Right lobe of liver (tissue), 6 donors: ENCODE data around the gene PLLP. TPM values are rescaled to one million over a fixed set of nuclear protein-coding genes. Genes with fewer than 3 reads are reported as not detected.
A peak's percentile ranks its signal among the peaks of the same experiment; 100 is the strongest.

Experiments
- ATAC-seq, 4 donors: fragments of 200-7000 bp; cut with Tn5 transposase; one replicate each; pipeline ENCODE4 v1.9.1; 2020; ENCODE audit warnings: mild to moderate bottlenecking in 4 of 4, moderate library complexity in 4 of 4
- DNase-seq, 3 donors: peaks; one replicate each; pipeline ENCODE4 v3.0.0-alpha.2; 2020
- H3K27ac ChIP-seq, 3 donors: fragments of 200-600 bp; one replicate each; pipeline ENCODE4 v1.8.0; 2022
- H3K27me3 ChIP-seq, 2 donors: fragments of 200-600 bp; one replicate each; pipeline ENCODE4 v1.8.0; 2022
- H3K36me3 ChIP-seq, 4 donors: fragments of 200-600 bp; sonication (generic) in 1 of 4; one replicate each; pipeline versions ENCODE4 v1.5.1 to v1.8.0; 2017 to 2022; ENCODE audit warnings: control low read depth in 1 of 4
- H3K4me1 ChIP-seq, 4 donors: fragments of 200-600 bp; sonication (generic) in 1 of 4; one replicate each; pipeline versions ENCODE4 v1.5.1 to v1.8.0; 2017 to 2022; ENCODE audit warnings: control low read depth in 1 of 4
- H3K4me3 ChIP-seq, 3 donors: fragments of 200-600 bp; one replicate each; pipeline ENCODE4 v1.8.0; 2022
- H3K9me3 ChIP-seq, 4 donors: fragments of 200-600 bp; sonication (generic) in 1 of 4; one replicate each; pipeline versions ENCODE4 v1.5.1 to v1.8.0; 2017 to 2022; ENCODE audit warnings: control low read depth in 1 of 4
- POLR2A ChIP-seq: fragments of 450-650 bp; IDR thresholded peaks from one replicate; pipeline ENCODE4 v1.6.1; 2017; ENCODE audit warnings: antibody characterized with exemption, mild to moderate bottlenecking
- whole genome bisulfite sequencing: methylation state at CpG from one replicate; pipeline ENCODE4 v1.1.6; 2018; ENCODE audit warnings: low coverage, low lambda C conversion rate; ENCODE audit not compliant: insufficient coverage; ENCODE audit errors: missing lambda C conversion rate; 5-methylcytosine and 5-hydroxymethylcytosine counted together
- intact Hi-C, 2 donors: fragments of 100-400 bp; cut with DNase I; formaldehyde crosslinking; loops; one replicate each; pipeline versions ENCODE4 v1.11.2 to v1.14.1; 2022
- total RNA-seq, 6 experiments: library from RNA; depleted of rRNA in 2 of 6; stranded (reverse); fragments of >200 nt in 2 of 6; fragmentation: NEBNext Ultra II Directional in 3 of 6; extraction: Animal tissue kit (Norgen Biotek cat#: 25700) in 3 of 6; gene quantifications; one replicate each; pipeline versions ENCODE4 v1.1.0 to v1.2.4, GENCODE V29; 2016 to 2023
- TF ChIP-seq, protein P1 (sequence below), 4 donors: fragments of 200-600 bp in 3 of 4; fragments of 450-650 bp in 1 of 4; IDR thresholded peaks; one replicate each; pipeline versions ENCODE4 v1.5.1 to v1.8.0; 2016 to 2022; ENCODE audit warnings: antibody characterized with exemption in 4 of 4, mild to moderate bottlenecking in 2 of 4
- donor health status: DM: no; HTN: yes; CAD: no.
- donor health status: DM: no; HTN: no; CAD: no.
- donor health status: DM: no; HTN: no; CAD: no.
- donor health status: DM: no; HTN: yes; CAD: no.
- donor health status: DM: no; HTN: yes; CAD: no.

Gene PLLP
- total RNA-seq, 6 experiments from 2014 or later = 2.1 to 7.4 (median 3.8) TPM

DNA sequence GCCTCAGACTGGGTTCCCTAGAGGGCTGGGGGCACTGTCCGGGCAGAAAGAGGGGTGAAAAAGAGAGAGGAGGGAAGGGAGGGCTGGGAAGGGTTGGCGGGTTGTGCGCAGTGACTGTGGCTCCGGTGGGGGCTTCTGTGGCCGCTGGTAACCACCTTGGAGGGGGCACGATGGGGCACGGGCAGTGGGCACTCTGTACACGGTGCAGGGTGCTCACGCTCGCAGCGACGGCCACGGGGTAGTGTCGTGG is 588 bp downstream of the PLLP start:
- Histone ChIP-seq H3K9me3 (no peaks in the 10 kb centered on the region), H3K4me1 (peaks cover 0 to 18% (median 7%) of the 10 kb centered on the region in 4 donors), H3K36me3 (no peaks in the 10 kb centered on the region), H3K4me3 (peak overlapping the region; percentile 45 to 62 (median 52)), H3K27ac (no peak overlapping the region), H3K27me3 (no peaks in the 10 kb centered on the region)
- no peak for ATAC-seq
- intact Hi-C loops = no loop called here
- no peak for DNase-seq
- TF ChIP-seq, protein P1, sequence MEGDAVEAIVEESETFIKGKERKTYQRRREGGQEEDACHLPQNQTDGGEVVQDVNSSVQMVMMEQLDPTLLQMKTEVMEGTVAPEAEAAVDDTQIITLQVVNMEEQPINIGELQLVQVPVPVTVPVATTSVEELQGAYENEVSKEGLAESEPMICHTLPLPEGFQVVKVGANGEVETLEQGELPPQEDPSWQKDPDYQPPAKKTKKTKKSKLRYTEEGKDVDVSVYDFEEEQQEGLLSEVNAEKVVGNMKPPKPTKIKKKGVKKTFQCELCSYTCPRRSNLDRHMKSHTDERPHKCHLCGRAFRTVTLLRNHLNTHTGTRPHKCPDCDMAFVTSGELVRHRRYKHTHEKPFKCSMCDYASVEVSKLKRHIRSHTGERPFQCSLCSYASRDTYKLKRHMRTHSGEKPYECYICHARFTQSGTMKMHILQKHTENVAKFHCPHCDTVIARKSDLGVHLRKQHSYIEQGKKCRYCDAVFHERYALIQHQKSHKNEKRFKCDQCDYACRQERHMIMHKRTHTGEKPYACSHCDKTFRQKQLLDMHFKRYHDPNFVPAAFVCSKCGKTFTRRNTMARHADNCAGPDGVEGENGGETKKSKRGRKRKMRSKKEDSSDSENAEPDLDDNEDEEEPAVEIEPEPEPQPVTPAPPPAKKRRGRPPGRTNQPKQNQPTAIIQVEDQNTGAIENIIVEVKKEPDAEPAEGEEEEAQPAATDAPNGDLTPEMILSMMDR (IDR thresholded peaks at IDR 0.05) = no peak
- TF ChIP-seq POLR2A = no peak
- WGBS = 20% methylated on average over 6 of the region's 14 CpGs

DNA sequence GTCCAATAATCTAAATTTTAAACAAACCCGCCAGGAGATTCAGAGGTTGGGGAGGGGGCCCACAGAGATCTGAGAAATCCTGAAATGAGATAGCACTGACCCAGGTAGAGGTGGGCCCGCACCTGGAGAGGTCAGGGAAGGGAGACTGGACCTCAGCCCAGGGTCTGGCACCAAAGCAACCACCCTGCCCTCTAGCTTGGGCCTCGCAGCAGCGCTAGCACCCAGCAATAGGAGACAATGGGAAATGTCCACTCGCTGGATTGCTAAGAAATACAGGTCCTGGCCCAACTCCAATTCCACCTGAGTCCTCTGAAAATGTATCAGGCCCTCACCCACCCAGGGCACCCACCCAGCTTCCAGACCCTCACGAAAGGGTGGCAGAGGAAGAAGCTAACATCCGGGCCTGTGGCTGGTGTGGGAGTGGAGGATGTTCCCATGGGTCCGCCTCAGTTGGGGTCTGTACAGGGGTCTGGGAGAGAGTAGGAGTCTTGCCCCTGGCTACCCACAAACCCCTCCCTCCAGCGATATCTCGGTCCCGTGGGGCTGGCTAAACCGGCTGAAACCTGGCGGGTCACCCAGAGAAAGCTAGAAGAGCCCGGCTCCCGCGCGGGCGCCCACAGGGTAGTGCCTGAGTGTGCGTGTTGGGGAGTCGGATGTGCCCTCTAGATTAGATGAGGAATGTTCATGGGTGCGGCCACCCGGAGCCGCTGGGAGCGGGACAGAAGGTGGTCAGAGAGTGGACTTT is 1.1 kb downstream of the PLLP start:
- no peaks in the 10 kb centered on the region for H3K9me3 ChIP-seq
- ATAC-seq (peak in 3 of 4 donors; percentile 8 to 21 (median 16)), DNase-seq (no peak)
- no peaks in the 10 kb centered on the region for H3K27me3 ChIP-seq
- TF ChIP-seq, protein P1 (IDR thresholded peaks at IDR 0.05) = no peak
- no peak for TF ChIP-seq POLR2A
- WGBS = 43% methylated on average over 6 of the region's 24 CpGs
- H3K4me3 ChIP-seq = peak overlapping the region in 2 of 3 donors; percentile 52 to 62
- H3K36me3 ChIP-seq = no peaks in the 10 kb centered on the region
- no peak overlapping the region for H3K27ac ChIP-seq
- peaks cover 0 to 18% (median 7%) of the 10 kb centered on the region in 4 donors for H3K4me1 ChIP-seq
- intact Hi-C loops = no loop called here

GRCh38 chr16:57282510-57283213 is 1.8 kb downstream of the PLLP start:
- intact Hi-C loops = no loop called here
- H3K27me3 ChIP-seq = no peaks in the 10 kb centered on the region
- peaks cover 0 to 18% (median 7%) of the 10 kb centered on the region in 4 donors for H3K4me1 ChIP-seq
- no peak overlapping the region for H3K27ac ChIP-seq
- 46% methylated on average over 5 of the region's 8 CpGs for WGBS
- H3K4me3 ChIP-seq = no peak overlapping the region
- H3K36me3 ChIP-seq = no peaks in the 10 kb centered on the region
- DNase-seq (no peak), ATAC-seq (no peak)
- TF ChIP-seq POLR2A = no peak
- TF ChIP-seq, protein P1 (IDR thresholded peaks at IDR 0.05) = no peak
- no peaks in the 10 kb centered on the region for H3K9me3 ChIP-seq

DNA sequence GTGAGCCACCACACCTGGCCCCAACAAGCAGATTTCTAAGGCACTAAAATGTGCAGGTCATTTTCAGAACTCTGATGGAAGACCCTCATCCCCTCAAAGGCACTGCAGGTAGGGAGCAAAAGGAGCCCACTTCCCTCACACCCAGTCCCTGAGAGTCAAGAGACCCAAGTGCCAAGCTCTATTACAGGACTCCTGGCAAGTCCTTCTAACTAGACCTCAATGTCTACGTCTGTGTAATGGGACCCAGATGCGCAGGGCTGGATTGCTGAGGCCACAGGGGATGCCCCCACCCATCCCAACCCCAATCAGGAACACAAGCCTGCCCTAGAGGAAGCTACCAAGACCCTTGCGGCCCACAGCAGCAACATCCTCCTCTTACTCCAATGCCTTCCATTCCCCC is 2.7 kb downstream of the PLLP start:
- TF ChIP-seq, protein P1 (IDR thresholded peaks at IDR 0.05) = no peak
- TF ChIP-seq POLR2A = no peak
- Histone ChIP-seq H3K36me3 (no peaks in the 10 kb centered on the region), H3K9me3 (no peaks in the 10 kb centered on the region), H3K27me3 (no peaks in the 10 kb centered on the region), H3K4me1 (peaks cover 0 to 18% (median 7%) of the 10 kb centered on the region in 4 donors), H3K4me3 (no peak overlapping the region), H3K27ac (no peak overlapping the region)
- ATAC-seq = no peak
- DNase-seq = no peak
- WGBS = 71% methylated on average over 1 of the region's 3 CpGs
- intact Hi-C loops = no loop called here
